ENCODE results near the gene IPCEF1. TPM values are rescaled to one million over a fixed set of nuclear protein-coding genes. Genes with fewer than 3 reads are reported as not detected.

Gene IPCEF1
- total RNA-seq, 1 experiment from 2014 or later = 1.9 TPM

DNA sequence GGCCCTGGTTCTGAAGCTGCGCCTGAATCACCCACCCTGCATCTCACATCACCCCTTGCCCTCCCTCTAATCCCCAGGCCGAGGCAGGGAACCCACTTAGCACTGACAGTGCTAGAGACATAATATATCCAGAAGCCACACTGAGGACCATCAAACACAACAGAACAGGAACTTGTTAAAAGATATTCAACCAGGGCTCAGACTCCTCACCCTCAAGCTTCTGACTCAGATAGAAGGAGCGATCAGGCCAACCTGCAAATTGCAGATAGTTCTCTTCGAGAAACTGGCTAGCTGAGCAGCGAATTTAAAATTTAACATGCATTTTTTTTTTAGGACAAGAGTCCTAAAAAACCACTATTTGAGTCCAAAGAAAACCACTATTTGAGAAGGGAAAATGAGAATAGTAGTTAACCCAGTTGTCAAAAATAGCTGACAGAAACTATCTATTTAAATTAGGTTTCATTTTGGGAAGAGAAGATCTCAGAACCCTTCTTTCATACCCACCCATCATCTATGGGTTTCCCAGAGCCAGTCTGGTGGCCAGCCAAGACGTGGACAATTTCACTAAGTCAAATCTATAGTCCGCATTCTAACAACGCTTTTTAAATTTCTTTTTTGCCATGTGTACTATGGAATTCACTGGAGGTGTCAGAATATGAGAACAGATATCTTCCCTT is 222.0 kb downstream of the IPCEF1 start:
- Mint-ChIP-seq H3K36me3 (ENCODE audit: insufficient read depth, unreplicated experiment) (no peaks in the 10 kb centered on the region), H3K4me1 (ENCODE audit: low read depth, unreplicated experiment) (no peaks in the 10 kb centered on the region), H3K9me3 (ENCODE audit: unreplicated experiment) (no peaks in the 10 kb centered on the region), H3K27me3 (ENCODE audit: insufficient read depth, unreplicated experiment) (peaks cover 8% of the 10 kb centered on the region), H3K27ac (ENCODE audit: unreplicated experiment) (no peak overlapping the region), H3K4me3 (ENCODE audit: unreplicated experiment) (no peak overlapping the region)
- BruUV-seq (replicated peaks) = no TSS peak
- no peak for DNase-seq
- ChIA-PET POLR2A (no interaction called here), CTCF (no interaction called here)
- Histone ChIP-seq H3K4me3 (ENCODE audit: low read depth, low read length) (no peak overlapping the region), H3K36me3 (ENCODE audit: control insufficient read depth, insufficient read depth, low read length) (no peaks in the 10 kb centered on the region), H3K27me3 (replicated peaks; ENCODE audit: control insufficient read depth, insufficient read depth, low read length) (no peaks in the 10 kb centered on the region), H3K9me3 (no peaks in the 10 kb centered on the region), H3K4me1 (no peaks in the 10 kb centered on the region)
- TF ChIP-seq, protein P1, sequence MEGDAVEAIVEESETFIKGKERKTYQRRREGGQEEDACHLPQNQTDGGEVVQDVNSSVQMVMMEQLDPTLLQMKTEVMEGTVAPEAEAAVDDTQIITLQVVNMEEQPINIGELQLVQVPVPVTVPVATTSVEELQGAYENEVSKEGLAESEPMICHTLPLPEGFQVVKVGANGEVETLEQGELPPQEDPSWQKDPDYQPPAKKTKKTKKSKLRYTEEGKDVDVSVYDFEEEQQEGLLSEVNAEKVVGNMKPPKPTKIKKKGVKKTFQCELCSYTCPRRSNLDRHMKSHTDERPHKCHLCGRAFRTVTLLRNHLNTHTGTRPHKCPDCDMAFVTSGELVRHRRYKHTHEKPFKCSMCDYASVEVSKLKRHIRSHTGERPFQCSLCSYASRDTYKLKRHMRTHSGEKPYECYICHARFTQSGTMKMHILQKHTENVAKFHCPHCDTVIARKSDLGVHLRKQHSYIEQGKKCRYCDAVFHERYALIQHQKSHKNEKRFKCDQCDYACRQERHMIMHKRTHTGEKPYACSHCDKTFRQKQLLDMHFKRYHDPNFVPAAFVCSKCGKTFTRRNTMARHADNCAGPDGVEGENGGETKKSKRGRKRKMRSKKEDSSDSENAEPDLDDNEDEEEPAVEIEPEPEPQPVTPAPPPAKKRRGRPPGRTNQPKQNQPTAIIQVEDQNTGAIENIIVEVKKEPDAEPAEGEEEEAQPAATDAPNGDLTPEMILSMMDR (IDR thresholded peaks at IDR 0.05; ENCODE audit: insufficient read depth in 1 of 2, low read depth in 1 of 2, low read length in 1 of 2, severe bottlenecking in 1 of 2, unreplicated experiment in 1 of 2) = no peak
- intact Hi-C loops (cut with micrococcal nuclease; ENCODE audit: unreplicated experiment) = no loop called here

DNA sequence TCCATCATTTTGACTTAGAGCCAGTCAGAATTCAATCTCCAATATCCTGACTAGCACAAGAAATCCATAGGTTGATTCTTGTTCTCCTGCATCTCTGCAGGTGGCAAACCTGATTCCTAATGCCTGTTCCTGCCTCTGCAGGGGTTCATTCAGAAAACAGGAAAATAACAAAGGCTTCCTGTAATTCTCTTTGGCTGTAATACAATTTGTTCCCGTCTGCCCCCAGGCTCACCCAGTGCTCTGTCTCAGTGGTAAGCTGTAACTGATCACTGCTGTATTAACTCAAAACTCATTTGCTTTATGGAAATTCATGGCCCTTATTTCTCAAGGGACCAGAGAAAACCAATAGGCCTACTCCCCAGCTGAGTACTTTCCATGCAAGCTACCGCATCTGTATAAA is 228.9 kb downstream of the IPCEF1 start:
- TF ChIP-seq, protein P1 (IDR thresholded peaks at IDR 0.05; ENCODE audit: insufficient read depth in 1 of 2, low read depth in 1 of 2, low read length in 1 of 2, severe bottlenecking in 1 of 2, unreplicated experiment in 1 of 2) = no peak
- Histone ChIP-seq H3K9me3 (peaks cover 3% of the 10 kb centered on the region; the same call in 1 of the 2 replicates), H3K27me3 (replicated peaks; ENCODE audit: control insufficient read depth, insufficient read depth, low read length) (no peaks in the 10 kb centered on the region), H3K4me1 (no peaks in the 10 kb centered on the region), H3K36me3 (ENCODE audit: control insufficient read depth, insufficient read depth, low read length) (no peaks in the 10 kb centered on the region), H3K4me3 (ENCODE audit: low read depth, low read length) (no peak overlapping the region)
- no peak overlapping the region for H3K27ac Mint-ChIP-seq (ENCODE audit: unreplicated experiment)
- peaks cover 3% of the 10 kb centered on the region for H3K27me3 Mint-ChIP-seq (ENCODE audit: insufficient read depth, unreplicated experiment)
- ChIA-PET POLR2A (no interaction called here), CTCF (no interaction called here)
- no peaks in the 10 kb centered on the region for H3K36me3 Mint-ChIP-seq (ENCODE audit: insufficient read depth, unreplicated experiment)
- BruUV-seq (replicated peaks) = no TSS peak
- intact Hi-C loops (cut with micrococcal nuclease; ENCODE audit: unreplicated experiment) = no loop called here
- H3K4me3 Mint-ChIP-seq (ENCODE audit: unreplicated experiment) = no peak overlapping the region
- H3K4me1 Mint-ChIP-seq (ENCODE audit: low read depth, unreplicated experiment) = no peaks in the 10 kb centered on the region
- DNase-seq = no peak
- no peaks in the 10 kb centered on the region for H3K9me3 Mint-ChIP-seq (ENCODE audit: unreplicated experiment)

DNA sequence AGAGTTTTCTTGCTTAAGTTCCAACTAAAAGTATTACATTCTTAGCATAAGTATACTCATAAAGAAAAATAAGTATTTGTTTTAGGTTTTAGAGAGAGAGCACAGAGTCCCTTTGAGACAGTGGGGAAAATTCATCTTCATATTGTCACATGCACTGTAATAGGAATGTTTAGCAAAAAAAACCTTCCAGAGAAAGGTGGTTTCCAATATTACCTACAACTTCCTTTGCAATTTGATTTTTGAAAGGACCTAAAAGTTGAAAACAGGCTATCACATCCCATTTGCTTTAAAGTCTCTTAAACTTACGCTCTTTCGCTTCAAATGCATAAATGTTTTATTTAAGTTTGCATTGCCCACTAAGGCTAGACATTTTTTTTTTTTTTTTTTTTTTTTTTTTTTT is 231.2 kb downstream of the IPCEF1 start:
- H3K27me3 Mint-ChIP-seq (ENCODE audit: insufficient read depth, unreplicated experiment) = no peaks in the 10 kb centered on the region

More for the DNA sequence above, 231.2 kb downstream of the IPCEF1 start:
- no TSS peak for BruUV-seq (replicated peaks)
- H3K4me1 Mint-ChIP-seq (ENCODE audit: low read depth, unreplicated experiment) = no peaks in the 10 kb centered on the region
- no peak for DNase-seq
- H3K9me3 ChIP-seq = peaks cover 3% of the 10 kb centered on the region; the same call in 1 of the 2 replicates
- intact Hi-C loops (cut with micrococcal nuclease; ENCODE audit: unreplicated experiment) = no loop called here
- H3K4me1 ChIP-seq = no peaks in the 10 kb centered on the region
- H3K27me3 ChIP-seq (replicated peaks; ENCODE audit: control insufficient read depth, insufficient read depth, low read length) = no peaks in the 10 kb centered on the region
- H3K36me3 ChIP-seq (ENCODE audit: control insufficient read depth, insufficient read depth, low read length) = no peaks in the 10 kb centered on the region
- ChIA-PET CTCF (no interaction called here), POLR2A (no interaction called here)
- H3K4me3 Mint-ChIP-seq (ENCODE audit: unreplicated experiment) = no peak overlapping the region
- no peak overlapping the region for H3K27ac Mint-ChIP-seq (ENCODE audit: unreplicated experiment)
- no peaks in the 10 kb centered on the region for H3K9me3 Mint-ChIP-seq (ENCODE audit: unreplicated experiment)
- TF ChIP-seq, protein P1 (IDR thresholded peaks at IDR 0.05; ENCODE audit: insufficient read depth in 1 of 2, low read depth in 1 of 2, low read length in 1 of 2, severe bottlenecking in 1 of 2, unreplicated experiment in 1 of 2) = no peak
- H3K4me3 ChIP-seq (ENCODE audit: low read depth, low read length) = no peak overlapping the region
- no peaks in the 10 kb centered on the region for H3K36me3 Mint-ChIP-seq (ENCODE audit: insufficient read depth, unreplicated experiment)
